GM21786 (cell line): Measurements from ENCODE around the gene RAPGEF1.
"Not testable (repeated sequence)": the region's sequence is repeated elsewhere in the genome, so short reads cannot be mapped to it uniquely, and the experiment has no call there.

Experiments used
- ATAC-seq: cut with Tn5 transposase; IDR thresholded peaks from one replicate; pipeline ENCODE4 v1.9.1; 2021; ENCODE audit not compliant: unreplicated experiment

RAPGEF1 gene

DNA sequence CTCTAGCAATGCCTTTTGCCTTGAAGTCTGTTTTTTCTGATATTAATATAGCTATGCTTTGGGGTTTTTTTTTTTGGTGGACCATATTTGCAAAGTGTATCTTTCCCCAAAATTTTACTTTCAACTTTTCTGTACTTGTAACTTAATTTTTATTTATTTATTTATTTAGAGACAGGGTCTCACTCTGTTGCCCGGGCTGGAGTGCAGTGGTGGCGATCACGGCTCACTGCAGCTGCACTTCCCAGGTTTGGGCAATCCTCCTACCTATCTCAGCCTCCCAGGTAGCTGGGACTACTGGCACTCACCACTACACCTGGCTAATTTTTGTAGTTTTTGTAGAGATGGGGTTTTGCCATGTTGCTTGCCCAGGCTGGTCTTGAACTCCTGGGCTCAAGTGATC lies 173.7 kb downstream of the RAPGEF1 start:
- ATAC-seq, result no peak

- ATAC-seq, result no peak
Measured at GRCh38 chr9:131565369-131565768, 174.5 kb downstream of the RAPGEF1 start.

DNA sequence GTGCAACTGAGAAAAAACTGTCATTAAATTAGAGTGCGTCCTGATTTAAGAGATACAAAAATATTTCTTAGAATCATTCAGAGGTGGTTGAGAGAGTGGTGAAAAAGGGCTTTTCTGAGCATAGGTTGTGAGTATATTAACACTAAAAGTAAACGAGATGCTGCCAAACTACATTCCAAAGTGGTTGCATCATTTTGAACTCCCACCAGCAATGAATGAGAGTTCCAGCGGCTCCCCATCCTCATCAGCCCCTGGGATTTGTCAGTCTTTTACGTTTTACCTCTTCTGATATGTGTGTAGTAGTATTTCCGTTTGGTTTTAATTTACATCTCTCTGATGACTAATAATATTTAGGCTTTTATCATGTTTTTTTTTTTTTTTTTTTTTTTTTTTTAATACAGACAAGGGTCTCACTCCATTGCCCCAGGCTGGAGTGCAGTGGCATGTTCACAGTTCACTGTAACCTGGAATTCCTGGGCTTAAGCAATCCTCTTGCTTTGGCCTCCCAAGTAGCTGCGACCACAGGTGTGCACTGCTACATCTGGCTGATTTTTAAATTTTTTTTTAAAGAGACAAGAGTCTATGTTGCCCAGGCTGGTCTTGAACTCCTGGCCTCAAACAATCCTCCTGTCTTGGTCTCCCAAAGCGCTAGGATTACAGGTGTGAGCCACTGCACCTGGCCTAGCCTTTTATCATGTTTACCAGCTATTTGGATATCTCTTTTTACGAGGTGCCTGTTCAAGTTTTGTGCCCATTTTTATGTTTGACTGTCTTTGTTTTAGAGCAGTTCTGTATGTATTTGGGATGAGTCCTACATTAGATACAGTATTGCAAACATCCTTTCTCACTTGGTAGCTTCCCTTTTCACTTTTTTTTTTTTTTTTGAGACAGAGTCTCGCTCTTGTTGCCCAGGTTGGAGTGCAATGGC lies 177.6 kb downstream of the RAPGEF1 start:
- no peak for ATAC-seq

DNA sequence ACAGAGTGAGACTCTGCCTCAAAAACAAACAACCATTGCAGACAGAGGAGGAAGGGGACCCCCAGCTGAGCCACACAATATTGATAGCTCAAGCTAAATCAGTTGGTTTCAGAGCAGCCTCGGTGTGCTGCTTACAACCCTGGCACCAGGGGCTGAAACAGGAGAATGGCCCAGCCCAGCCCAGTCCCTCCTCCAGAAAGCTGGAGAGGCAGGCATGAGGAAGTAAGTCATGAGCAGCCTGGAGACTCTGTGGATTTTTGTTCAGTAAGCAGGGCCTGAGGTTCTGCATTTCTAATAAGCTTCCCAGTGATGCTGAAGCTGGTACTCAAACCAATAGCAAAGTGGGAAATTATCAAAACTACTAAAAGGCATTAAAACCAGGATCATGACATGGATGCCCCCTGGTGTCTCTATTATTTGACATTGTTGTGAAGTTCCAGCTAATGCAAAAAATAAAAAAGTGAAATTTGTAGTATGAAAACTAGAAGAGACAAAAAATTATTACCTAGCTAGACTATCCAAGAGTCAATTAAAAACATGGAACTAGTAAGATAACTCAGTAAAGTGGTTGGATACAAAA lies 180.4 kb downstream of the RAPGEF1 start:
- no peak for ATAC-seq

GRCh38 chr9:131557855-131558548 lies 181.9 kb downstream of the RAPGEF1 start:
- no peak for ATAC-seq

DNA sequence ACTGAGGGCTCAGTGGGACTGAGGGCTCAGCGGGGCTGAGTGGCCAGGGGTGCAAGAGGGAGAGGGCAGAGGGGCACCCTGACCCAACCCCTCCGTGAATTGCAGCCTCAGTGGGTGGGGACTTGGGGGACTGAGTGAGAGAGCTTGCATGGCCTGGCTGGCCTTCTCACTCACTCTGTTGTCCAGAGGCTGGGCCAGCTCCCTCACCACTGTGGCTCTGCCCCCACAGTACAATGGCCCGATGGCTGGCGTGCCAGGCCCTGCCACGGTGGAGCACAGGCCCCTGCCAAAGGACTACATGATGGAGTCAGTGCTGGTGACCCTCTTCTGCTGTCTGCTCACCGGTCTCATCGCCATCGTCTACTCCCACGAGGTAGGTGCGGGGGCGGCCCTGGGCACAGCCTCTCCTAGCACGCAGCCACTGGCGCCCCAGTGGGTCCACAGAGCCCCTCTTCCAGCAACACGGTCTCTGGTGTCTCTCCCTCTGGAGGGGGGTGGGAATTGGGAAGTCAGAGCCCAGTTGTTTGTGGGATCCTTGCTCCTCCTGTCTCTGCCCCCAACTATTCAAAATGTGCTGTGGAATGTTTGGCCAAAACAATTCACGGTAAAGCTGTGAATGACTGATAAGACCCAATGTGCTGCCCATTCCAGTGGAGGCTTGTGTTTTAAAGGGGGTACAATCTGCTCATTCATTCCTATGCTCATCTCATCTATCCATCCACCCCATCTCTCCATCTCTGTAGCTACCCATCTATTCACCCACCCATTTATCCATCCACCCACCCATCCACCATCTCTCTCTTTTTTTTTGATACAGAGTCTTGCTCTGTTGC lies 183.8 kb downstream of the RAPGEF1 start:
- no peak for ATAC-seq

DNA sequence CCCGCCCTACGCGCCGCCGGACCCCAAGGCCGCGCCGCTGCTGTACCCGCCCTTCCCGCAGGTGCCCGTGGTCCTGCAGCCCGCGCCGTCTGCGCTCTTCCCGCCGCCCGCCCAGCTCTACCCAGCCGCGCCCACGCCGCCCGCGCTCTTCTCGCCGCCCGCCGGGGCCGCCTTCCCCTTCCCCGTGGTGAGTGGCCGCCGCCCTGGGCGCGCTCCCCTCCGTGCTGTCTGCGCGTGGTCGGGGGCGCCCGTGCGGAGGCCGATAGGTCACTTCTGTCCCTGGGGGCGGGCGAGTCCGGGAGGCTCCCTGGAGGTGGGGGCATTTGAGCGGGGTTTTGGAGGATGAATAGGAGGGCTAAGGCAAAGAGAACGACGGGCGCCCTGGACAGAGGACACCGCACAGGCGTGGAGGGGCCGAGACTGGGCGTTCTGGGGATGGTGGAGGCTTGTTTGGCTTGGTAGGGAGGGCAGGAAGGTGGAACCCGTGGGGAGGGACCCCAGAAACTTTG lies 185.0 kb downstream of the RAPGEF1 start:
- ATAC-seq, result no peak

GRCh38 chr9:131554087-131554842 lies 185.6 kb downstream of the RAPGEF1 start:
- ATAC-seq, result no peak

DNA sequence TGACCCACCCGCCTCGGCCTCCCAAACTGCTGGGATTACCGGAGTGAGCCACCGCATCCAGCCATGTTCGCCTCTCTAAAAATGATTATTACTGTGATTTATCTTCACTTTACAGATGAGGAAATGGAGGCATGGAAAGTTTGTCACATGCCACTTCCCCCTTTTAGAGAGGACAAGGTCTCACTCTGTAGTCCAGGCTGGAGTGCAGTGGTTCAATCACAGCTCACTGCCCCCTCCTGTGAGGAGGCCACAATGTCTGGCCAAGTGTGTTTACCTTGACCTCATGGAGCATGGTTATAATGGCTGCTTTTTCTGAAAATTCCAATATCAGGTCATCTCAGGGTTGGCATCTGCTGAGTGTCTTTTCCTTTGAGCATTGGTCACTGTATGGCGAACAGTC lies 187.8 kb downstream of the RAPGEF1 start:
- no peak for ATAC-seq

GRCh38 chr9:131550465-131550864 lies 189.4 kb downstream of the RAPGEF1 start:
- ATAC-seq, result not testable (repeated sequence)

- not testable (repeated sequence) for ATAC-seq
Measured at GRCh38 chr9:131549186-131549585, 190.7 kb downstream of the RAPGEF1 start.

- ATAC-seq, result no peak
Measured at GRCh38 chr9:131546336-131547084, 193.4 kb downstream of the RAPGEF1 start.

DNA sequence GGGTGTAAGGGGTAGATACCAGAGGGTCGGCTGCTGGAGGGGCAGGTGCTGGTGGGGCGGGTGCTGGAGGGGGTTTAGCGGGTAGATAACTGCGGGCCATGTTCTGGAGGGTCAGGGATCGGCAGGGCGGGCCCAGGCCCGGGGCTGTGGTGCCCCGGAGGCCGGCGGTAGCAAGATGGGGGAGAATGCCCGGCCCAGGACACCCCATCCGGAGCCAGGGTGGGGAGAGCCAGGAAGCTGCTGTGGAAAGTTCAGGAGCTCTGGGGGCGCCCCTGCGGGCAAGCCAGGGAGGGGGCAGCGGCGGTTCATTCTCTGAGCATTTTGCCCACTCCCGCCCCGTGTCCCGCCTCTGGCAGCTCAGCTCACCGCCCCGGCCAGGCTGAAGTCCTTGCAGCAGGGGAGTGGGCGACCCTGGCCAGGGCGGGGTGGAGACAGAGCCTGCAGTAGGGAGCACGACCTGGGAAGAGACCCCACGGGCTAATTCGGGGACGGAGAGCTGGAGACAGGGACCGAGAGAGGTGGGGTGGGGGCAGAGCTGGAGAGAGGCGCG lies 194.0 kb downstream of the RAPGEF1 start:
- no peak for ATAC-seq

- ATAC-seq, result no peak
Measured at GRCh38 chr9:131545003-131545785, 194.7 kb downstream of the RAPGEF1 start, which contains the start of gene PRRT1B. Gene PRRT1B (plus strand): TSS chr9:131545523. CDS start chr9:131545616, 93 bp downstream.

DNA sequence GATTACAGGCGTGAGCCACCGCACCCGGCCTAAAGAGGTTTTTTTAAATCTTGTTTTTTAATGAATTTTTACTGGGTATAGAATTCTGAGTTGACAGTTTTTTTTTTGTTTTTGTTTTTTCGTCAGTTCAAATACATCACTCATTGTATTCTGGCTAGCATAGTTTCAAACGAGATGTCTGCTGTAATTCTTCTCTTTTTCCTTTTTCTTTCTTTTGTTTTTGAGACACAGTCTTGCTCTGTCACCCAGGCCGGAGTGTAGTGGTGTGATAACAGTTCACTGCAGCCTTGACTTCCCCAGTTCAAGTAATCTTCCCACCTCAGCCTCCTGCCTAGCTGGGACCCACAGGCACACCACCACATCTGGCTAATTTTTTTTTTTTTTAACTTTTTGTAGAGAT lies 196.7 kb downstream of the RAPGEF1 start:
- no peak for ATAC-seq

DNA sequence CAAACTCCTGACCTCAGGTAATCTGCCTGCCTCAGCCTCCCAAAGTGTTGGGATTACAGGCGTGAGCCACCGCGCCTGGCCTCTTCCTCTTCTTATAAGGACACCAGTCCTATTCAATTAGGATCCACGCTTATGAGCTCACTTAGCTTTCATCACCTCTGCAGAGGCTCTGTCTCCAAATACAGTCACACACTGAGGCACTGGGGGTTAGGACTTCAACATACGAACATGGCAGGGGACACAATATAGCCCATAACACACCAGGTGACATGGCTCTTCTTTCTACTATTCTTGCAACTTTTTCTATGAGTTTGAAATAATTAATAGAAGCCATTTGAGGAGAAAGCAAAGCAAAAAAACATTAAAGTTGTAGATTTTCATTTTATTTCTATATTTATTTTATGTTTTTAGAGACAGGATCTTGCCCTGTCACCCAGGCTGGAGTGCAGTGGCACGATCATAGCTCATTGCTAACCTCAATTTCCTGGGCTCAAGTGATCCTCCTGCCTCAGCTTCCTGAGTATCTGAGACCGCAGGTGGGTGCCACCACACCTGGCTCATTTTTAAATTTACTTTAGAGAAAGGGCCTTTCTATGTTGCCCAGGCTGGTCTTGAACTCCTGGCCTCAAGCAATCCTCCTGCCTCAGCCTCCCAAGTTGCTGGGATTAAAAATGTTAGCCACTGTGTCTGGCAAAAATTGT lies 200.5 kb downstream of the RAPGEF1 start:
- no peak for ATAC-seq

GRCh38 chr9:131537946-131538345 lies 201.9 kb downstream of the RAPGEF1 start:
- no peak for ATAC-seq
